Measurements from ENCODE around the gene TMEM119. TPM values are rescaled to one million over a fixed set of nuclear protein-coding genes. Genes with fewer than 3 reads are reported as not detected.

TMEM119 gene
- total and polyA plus RNA-seq, 12 donors = 3.1 to 14.8 (median 6.6) TPM

DNA sequence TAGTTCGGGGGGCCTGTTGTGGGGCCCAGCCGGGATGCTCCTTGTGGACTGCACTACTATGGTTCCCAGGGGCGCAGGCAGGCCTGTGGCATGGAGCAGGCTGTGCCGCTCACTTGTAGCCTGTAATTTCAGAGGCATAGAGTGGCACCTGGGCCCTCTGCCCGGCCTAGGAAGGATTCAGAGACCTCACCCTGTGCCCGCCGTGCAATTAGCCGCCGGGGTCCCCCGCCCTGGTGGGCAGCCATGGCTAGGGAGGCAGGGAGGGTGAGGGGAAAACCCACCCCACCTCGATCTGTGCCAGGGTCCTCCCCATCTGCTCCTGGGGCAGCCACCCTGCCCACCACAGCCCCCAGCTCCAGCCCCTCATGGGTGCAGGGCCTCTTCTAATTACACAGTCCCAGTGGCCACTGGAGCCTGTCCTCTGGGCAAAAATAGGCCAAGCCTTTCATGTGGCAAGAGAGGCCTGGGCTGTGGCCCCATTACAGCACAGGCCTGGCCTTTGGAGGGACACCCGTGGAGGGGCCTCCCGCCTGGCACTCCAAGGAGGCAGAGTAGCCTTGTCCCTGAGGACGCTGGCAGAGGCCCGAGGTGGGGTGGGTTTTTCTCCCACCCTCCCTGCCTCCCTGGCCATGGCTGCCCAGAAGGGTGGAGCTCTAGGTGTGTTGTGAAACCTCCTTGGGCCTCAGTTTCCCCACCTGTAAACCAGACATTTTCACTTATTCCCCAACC, 5.3 kb upstream of the TMEM119 start:
- Histone ChIP-seq H3K9me3 (replicated peaks in 1 of 3) (no peaks in the 10 kb centered on the region), H3K27ac (no peak overlapping the region), H3K4me3 (no peak overlapping the region), H3K27me3 (no peaks in the 10 kb centered on the region), H3K4me1 (replicated peaks in 1 of 2) (peaks cover 0 to 6% of the 10 kb centered on the region in 2 donors), H3K36me3 (replicated peaks in 1 of 2) (no peaks in the 10 kb centered on the region)
- 73 to 88% (median 87%) methylated on average over 6 to 15 of the region's 15 CpGs for WGBS, 4 donors
- TF ChIP-seq, protein P1, sequence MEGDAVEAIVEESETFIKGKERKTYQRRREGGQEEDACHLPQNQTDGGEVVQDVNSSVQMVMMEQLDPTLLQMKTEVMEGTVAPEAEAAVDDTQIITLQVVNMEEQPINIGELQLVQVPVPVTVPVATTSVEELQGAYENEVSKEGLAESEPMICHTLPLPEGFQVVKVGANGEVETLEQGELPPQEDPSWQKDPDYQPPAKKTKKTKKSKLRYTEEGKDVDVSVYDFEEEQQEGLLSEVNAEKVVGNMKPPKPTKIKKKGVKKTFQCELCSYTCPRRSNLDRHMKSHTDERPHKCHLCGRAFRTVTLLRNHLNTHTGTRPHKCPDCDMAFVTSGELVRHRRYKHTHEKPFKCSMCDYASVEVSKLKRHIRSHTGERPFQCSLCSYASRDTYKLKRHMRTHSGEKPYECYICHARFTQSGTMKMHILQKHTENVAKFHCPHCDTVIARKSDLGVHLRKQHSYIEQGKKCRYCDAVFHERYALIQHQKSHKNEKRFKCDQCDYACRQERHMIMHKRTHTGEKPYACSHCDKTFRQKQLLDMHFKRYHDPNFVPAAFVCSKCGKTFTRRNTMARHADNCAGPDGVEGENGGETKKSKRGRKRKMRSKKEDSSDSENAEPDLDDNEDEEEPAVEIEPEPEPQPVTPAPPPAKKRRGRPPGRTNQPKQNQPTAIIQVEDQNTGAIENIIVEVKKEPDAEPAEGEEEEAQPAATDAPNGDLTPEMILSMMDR (IDR thresholded peaks at IDR 0.05) = no peak
- no peak for TF ChIP-seq POLR2A (IDR thresholded peaks at IDR 0.05)
- intact Hi-C loops (cut with DNase I) = no loop called here
- DNase-seq = no peak

DNA sequence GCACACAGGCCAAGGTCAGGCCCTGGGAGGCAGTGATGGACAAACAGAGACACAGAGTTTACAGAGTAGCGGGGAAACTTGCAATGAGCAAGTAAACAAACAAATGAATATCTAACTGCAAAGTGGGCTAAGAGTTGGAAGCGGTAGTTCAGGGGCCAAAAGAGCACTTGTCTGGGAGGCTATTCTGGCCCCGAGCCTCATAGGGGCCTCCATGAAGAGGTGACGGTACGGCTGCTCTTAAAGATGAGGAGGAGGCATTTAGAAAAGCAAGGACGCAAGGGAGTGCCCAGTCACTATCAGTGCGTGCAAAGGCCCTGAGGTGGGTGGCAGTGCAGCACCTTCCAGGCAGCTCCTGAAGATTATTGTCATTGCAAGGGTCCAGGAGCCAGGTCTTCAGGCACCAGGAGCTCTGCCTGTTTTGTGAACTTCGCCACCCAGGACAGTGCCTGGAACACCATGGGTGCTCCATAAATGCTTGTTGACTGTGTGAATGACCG, 4.4 kb upstream of the TMEM119 start:
- DNase-seq = no peak
- 94 to 96% (median 96%) methylated on average over 9 of the region's 9 CpGs for WGBS, 4 donors
- Histone ChIP-seq H3K4me1 (replicated peaks in 1 of 2) (peaks cover 0 to 6% of the 10 kb centered on the region in 2 donors), H3K27me3 (no peaks in the 10 kb centered on the region), H3K27ac (no peak overlapping the region), H3K36me3 (replicated peaks in 1 of 2) (no peaks in the 10 kb centered on the region), H3K9me3 (replicated peaks in 1 of 3) (no peaks in the 10 kb centered on the region), H3K4me3 (no peak overlapping the region)
- TF ChIP-seq, protein P1 (IDR thresholded peaks at IDR 0.05) = no peak
- TF ChIP-seq POLR2A (IDR thresholded peaks at IDR 0.05) = no peak
- intact Hi-C loops (cut with DNase I) = no loop called here

DNA sequence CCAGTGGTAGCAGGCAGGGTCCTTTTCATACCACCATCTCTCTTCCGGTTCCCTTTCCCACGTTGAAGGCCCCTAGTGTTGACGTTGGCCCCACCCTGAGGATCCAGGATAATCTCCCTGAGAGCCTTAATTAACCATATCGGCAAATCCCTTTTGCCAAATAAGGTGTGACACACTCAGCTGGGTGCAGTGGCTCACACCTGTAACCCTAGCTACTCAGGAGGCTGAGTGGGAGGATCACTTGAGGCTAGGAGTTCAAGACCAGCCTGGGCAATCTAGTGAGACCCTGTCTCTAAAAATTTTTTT, 2.8 kb upstream of the TMEM119 start:
- Histone ChIP-seq H3K4me1 (replicated peaks in 1 of 2) (peaks cover 0 to 4% of the 10 kb centered on the region in 2 donors), H3K9me3 (replicated peaks in 1 of 3) (no peaks in the 10 kb centered on the region), H3K4me3 (no peak overlapping the region), H3K27me3 (no peaks in the 10 kb centered on the region), H3K27ac (no peak overlapping the region), H3K36me3 (replicated peaks in 1 of 2) (no peaks in the 10 kb centered on the region)
- WGBS, 4 donors = 75 to 84% (median 80%) methylated on average over 4 of the region's 4 CpGs
- TF ChIP-seq, protein P1 (IDR thresholded peaks at IDR 0.05) = no peak
- TF ChIP-seq POLR2A (IDR thresholded peaks at IDR 0.05) = no peak
- intact Hi-C loops (cut with DNase I) = no loop called here
- no peak for DNase-seq

DNA sequence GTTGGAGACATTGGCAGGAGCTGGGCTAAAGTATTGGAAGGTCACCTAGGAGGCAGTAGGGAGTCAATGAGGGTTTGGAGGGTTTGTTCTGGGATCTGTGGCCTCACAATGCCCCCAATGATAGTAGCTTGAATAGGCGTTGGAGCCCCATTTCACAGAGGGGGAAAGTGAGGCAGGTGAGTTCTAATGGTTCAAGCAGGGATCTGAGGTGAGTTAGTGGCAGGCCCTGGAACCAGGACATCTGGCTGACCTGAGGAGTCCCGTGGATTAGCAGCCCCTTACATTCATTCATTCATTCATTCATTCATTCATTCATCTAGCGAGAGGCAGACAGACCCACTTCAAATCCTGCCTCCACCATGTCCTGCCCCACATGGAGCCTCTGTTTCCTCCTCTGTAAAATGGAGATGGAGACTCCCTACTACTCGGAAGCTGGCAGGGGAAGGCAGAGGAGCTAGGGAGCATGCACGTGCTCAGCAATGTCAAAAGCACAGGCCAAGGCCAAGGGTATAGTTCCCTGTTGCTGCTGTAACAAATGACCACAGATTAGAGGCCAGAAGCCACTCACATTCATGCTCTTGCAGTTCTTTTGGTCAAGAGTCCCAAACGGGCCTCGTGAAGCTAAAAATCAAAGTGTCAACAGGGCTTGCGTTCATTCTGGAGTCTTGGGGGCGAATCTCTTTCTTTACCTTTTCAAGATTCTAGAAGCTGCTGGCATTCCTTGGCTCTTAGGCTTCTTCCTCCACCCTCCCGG, 2.2 kb upstream of the TMEM119 start:
- H3K9me3 ChIP-seq (replicated peaks in 1 of 3) = no peaks in the 10 kb centered on the region
- H3K36me3 ChIP-seq (replicated peaks in 1 of 2) = no peaks in the 10 kb centered on the region
- TF ChIP-seq POLR2A (IDR thresholded peaks at IDR 0.05) = no peak
- TF ChIP-seq, protein P1 (IDR thresholded peaks at IDR 0.05) = no peak
- H3K4me1 ChIP-seq (replicated peaks in 1 of 2) = no peaks in the 10 kb centered on the region
- H3K27me3 ChIP-seq = no peaks in the 10 kb centered on the region
- no peak for DNase-seq
- H3K27ac ChIP-seq = no peak overlapping the region
- intact Hi-C loops (cut with DNase I) = no loop called here
- H3K4me3 ChIP-seq = no peak overlapping the region
- WGBS, 4 donors = 79 to 87% (median 84%) methylated on average over 9 to 10 of the region's 10 CpGs

All from adrenal gland (tissue), 12 donors.